ENCODE data around the gene IRF9.
A peak's percentile ranks its signal among the peaks of the same experiment; 100 is the strongest.

Gene IRF9

GRCh38 chr14:24146978-24147760, 13.9 kb upstream of the IRF9 start, which contains the start of gene RNF31:
TSS of gene RNF31 (plus strand) at chr14:24147498. CDS start at chr14:24147699, 201 bp downstream.
- Histone ChIP-seq H4K20me1 (ENCODE audit: insufficient read depth, low read length) (no peaks in the 10 kb centered on the region), H3K9ac (ENCODE audit: low read length) (peak within 1 kb of the TSS; percentile 84), H3K4me1 (ENCODE audit: low read length) (peaks cover 11% of the 10 kb centered on the region), H3K27ac (ENCODE audit: low read length) (peak within 1 kb of the TSS; percentile 76; the same call in 1 of the 2 replicates), H3F3A (ENCODE audit: insufficient read depth, low read length) (peaks cover 5% of the 10 kb centered on the region), H3K9me2 (replicated peaks; ENCODE audit: insufficient read depth, low read length) (no peaks in the 10 kb centered on the region), H3K36me3 (replicated peaks; ENCODE audit: insufficient read depth, low read length) (no peaks in the 10 kb centered on the region), H3K4me2 (ENCODE audit: low read depth, low read length) (peak within 1 kb of the TSS; percentile 81), H3K79me2 (ENCODE audit: low read length) (peaks cover 47% of the 10 kb centered on the region), H3K9me3 (replicated peaks; ENCODE audit: insufficient read depth, low read length) (no peaks in the 10 kb centered on the region), H3K4me3 (ENCODE audit: low read length) (peak within 1 kb of the TSS; percentile 87), H3K27me3 (replicated peaks; ENCODE audit: insufficient read depth, low read length) (no peaks in the 10 kb centered on the region), H2AFZ (ENCODE audit: low read length) (peak within 1 kb of the TSS; percentile 65)
- peak; percentile 92 for DNase-seq
- TF ChIP-seq EZH2phosphoT487 (IDR thresholded peaks at IDR 0.05; ENCODE audit: low read length) (no peak), CTCF (IDR thresholded peaks at IDR 0.05; ENCODE audit: low read length) (no peak), EZH2 (optimal IDR thresholded peaks at IDR 0.05; ENCODE audit: low read depth, low read length) (no peak)

DNA sequence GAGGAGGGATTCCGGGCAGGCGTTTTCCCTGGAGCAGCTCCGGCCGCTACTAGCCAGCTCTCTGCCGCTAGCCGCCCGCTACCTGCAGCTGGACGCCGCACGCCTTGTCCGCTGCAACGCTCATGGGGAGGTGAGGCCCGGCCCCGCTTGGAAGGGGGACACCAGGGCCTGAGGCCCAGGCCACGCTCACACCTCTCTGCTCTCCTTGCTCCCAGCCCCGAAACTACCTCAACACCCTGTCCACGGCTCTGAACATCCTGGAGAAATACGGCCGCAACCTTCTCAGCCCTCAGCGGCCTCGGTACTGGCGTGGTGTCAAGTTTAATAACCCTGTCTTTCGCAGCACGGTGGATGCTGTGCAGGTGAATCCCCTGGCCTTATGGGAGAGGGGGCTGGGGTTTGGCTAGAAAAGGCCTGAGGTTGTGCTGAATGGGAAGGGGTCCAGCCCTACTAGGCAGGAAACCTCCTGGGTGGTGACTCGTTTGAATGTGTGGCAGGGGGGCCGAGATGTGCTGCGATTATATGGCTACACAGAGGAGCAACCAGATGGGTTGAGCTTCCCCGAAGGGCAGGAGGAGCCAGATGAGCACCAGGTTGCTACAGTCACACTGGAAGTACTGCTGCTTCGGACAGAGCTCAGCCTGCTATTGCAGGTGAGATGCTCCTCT, 13.2 kb upstream of the IRF9 start:
- no peak for TF ChIP-seq CTCF (IDR thresholded peaks at IDR 0.05; ENCODE audit: low read length)
- TF ChIP-seq EZH2 (optimal IDR thresholded peaks at IDR 0.05; ENCODE audit: low read depth, low read length) = no peak
- no peak for TF ChIP-seq EZH2phosphoT487 (IDR thresholded peaks at IDR 0.05; ENCODE audit: low read length)
- H3K27me3 ChIP-seq (replicated peaks; ENCODE audit: insufficient read depth, low read length) = no peaks in the 10 kb centered on the region
- no peaks in the 10 kb centered on the region for H3K9me2 ChIP-seq (replicated peaks; ENCODE audit: insufficient read depth, low read length)
- H3F3A ChIP-seq (ENCODE audit: insufficient read depth, low read length) = peaks cover 5% of the 10 kb centered on the region; the same call in 1 of the 2 replicates
- peak overlapping the region; percentile 79 for H3K4me2 ChIP-seq (ENCODE audit: low read depth, low read length)
- peaks cover 11% of the 10 kb centered on the region for H3K4me1 ChIP-seq (ENCODE audit: low read length)
- H3K9me3 ChIP-seq (replicated peaks; ENCODE audit: insufficient read depth, low read length) = no peaks in the 10 kb centered on the region
- H3K4me3 ChIP-seq (ENCODE audit: low read length) = peak overlapping the region; percentile 87
- H3K27ac ChIP-seq (ENCODE audit: low read length) = no peak overlapping the region
- H4K20me1 ChIP-seq (ENCODE audit: insufficient read depth, low read length) = no peaks in the 10 kb centered on the region
- peaks cover 47% of the 10 kb centered on the region for H3K79me2 ChIP-seq (ENCODE audit: low read length)
- no peak overlapping the region for H2AFZ ChIP-seq (ENCODE audit: low read length)
- H3K36me3 ChIP-seq (replicated peaks; ENCODE audit: insufficient read depth, low read length) = no peaks in the 10 kb centered on the region
- peak overlapping the region; percentile 59 for H3K9ac ChIP-seq (ENCODE audit: low read length)
- DNase-seq = no peak

- Histone ChIP-seq H3K27me3 (replicated peaks; ENCODE audit: insufficient read depth, low read length) (no peaks in the 10 kb centered on the region), H3F3A (ENCODE audit: insufficient read depth, low read length) (peaks cover 5% of the 10 kb centered on the region; the same call in 1 of the 2 replicates), H3K79me2 (ENCODE audit: low read length) (peaks cover 39% of the 10 kb centered on the region), H2AFZ (ENCODE audit: low read length) (no peak overlapping the region), H3K4me1 (ENCODE audit: low read length) (peaks cover 11% of the 10 kb centered on the region), H3K4me2 (ENCODE audit: low read depth, low read length) (no peak overlapping the region), H3K9ac (ENCODE audit: low read length) (no peak overlapping the region), H3K36me3 (replicated peaks; ENCODE audit: insufficient read depth, low read length) (no peaks in the 10 kb centered on the region), H3K9me2 (replicated peaks; ENCODE audit: insufficient read depth, low read length) (no peaks in the 10 kb centered on the region), H3K27ac (ENCODE audit: low read length) (no peak overlapping the region), H3K4me3 (ENCODE audit: low read length) (no peak overlapping the region), H4K20me1 (ENCODE audit: insufficient read depth, low read length) (no peaks in the 10 kb centered on the region), H3K9me3 (replicated peaks; ENCODE audit: insufficient read depth, low read length) (no peaks in the 10 kb centered on the region)
- no peak for TF ChIP-seq EZH2 (optimal IDR thresholded peaks at IDR 0.05; ENCODE audit: low read depth, low read length)
- TF ChIP-seq CTCF (IDR thresholded peaks at IDR 0.05; ENCODE audit: low read length) = no peak
- no peak for TF ChIP-seq EZH2phosphoT487 (IDR thresholded peaks at IDR 0.05; ENCODE audit: low read length)
- DNase-seq = no peak
These were observed 11.6 kb upstream of the IRF9 start for GRCh38 chr14:24149302-24149969.
